GM04503 (cell line): ENCODE data around the gene DPP4.
"Not testable (repeated sequence)": the region's sequence is repeated elsewhere in the genome, so short reads cannot be mapped to it uniquely, and the experiment has no call there.

Experiments
- DNase-seq: peaks from one replicate; pipeline ENCODE4 v3.0.0-alpha.2; 2012; ENCODE audit warnings: low read depth

Gene DPP4

GRCh38 chr2:161988589-161988988 lies 85.4 kb downstream of the DPP4 start:
- DNase-seq, result no peak

GRCh38 chr2:161987311-161987710 lies 86.7 kb downstream of the DPP4 start:
- DNase-seq, result no peak

GRCh38 chr2:161983866-161984265 lies 90.1 kb downstream of the DPP4 start:
- no peak for DNase-seq

- no peak for DNase-seq
Observed at GRCh38 chr2:161983331-161983651, 90.7 kb downstream of the DPP4 start.

- DNase-seq, result no peak
Observed at GRCh38 chr2:161982548-161983330, 91.3 kb downstream of the DPP4 start.

- DNase-seq, result no peak
Observed at GRCh38 chr2:161981679-161982250, 92.2 kb downstream of the DPP4 start.

GRCh38 chr2:161980976-161981375 lies 93.0 kb downstream of the DPP4 start:
- DNase-seq, result no peak

GRCh38 chr2:161979490-161979889 lies 94.5 kb downstream of the DPP4 start:
- DNase-seq, result no peak

GRCh38 chr2:161977926-161978325 lies 96.1 kb downstream of the DPP4 start:
- DNase-seq, result not testable (repeated sequence)

GRCh38 chr2:161976917-161977316 lies 97.1 kb downstream of the DPP4 start:
- no peak for DNase-seq

GRCh38 chr2:161976295-161976694 lies 97.7 kb downstream of the DPP4 start:
- DNase-seq, result no peak

- no peak for DNase-seq
Observed at GRCh38 chr2:161975813-161976160, 98.2 kb downstream of the DPP4 start.

GRCh38 chr2:161975062-161975812 lies 98.8 kb downstream of the DPP4 start:
- DNase-seq, result no peak

GRCh38 chr2:161974461-161974860 lies 99.6 kb downstream of the DPP4 start:
- DNase-seq, result no peak

GRCh38 chr2:161972866-161973265 lies 101.1 kb downstream of the DPP4 start:
- DNase-seq, result no peak

GRCh38 chr2:161972232-161972631 lies 101.8 kb downstream of the DPP4 start:
- DNase-seq, result no peak

- no peak for DNase-seq
Observed at GRCh38 chr2:161971551-161971950, 102.5 kb downstream of the DPP4 start.

GRCh38 chr2:161969159-161969558 lies 104.9 kb downstream of the DPP4 start:
- DNase-seq, result no peak

- DNase-seq, result no peak
Observed at GRCh38 chr2:161965994-161966393, 108.0 kb downstream of the DPP4 start.

GRCh38 chr2:161964160-161964559 lies 109.9 kb downstream of the DPP4 start:
- DNase-seq, result no peak

GRCh38 chr2:161962160-161962559 lies 111.9 kb downstream of the DPP4 start:
- DNase-seq, result no peak

GRCh38 chr2:161961061-161961460 lies 113.0 kb downstream of the DPP4 start:
- DNase-seq, result no peak

- DNase-seq, result no peak
Observed at GRCh38 chr2:161956738-161957137, 117.3 kb downstream of the DPP4 start.
